GM23338 (cell line): ENCODE measurements around the gene ZNF519.

Experiments
- CTCF ChIP-seq, 2 experiments: fragments of 200-600 bp in 1 of 2; sonication (generic) in 1 of 2; conservative IDR thresholded peaks; 2 replicates each; pipeline versions ENCODE4 v1.5.1 to v1.6.1; 2016 to 2017; ENCODE audit warnings: antibody characterized with exemption in 2 of 2, low read depth in 2 of 2, mild to moderate bottlenecking in 2 of 2, moderate library complexity in 1 of 2
- POLR2AphosphoS5 ChIP-seq: IDR thresholded peaks from 2 replicates; pipeline ENCODE4 v1.6.1; 2016; ENCODE audit warnings: antibody characterized with exemption, low read depth
- REST ChIP-seq: IDR thresholded peaks from one replicate; pipeline ENCODE4 v1.6.1; 2018; ENCODE audit warnings: antibody characterized with exemption; ENCODE audit not compliant: unreplicated experiment

DNA sequence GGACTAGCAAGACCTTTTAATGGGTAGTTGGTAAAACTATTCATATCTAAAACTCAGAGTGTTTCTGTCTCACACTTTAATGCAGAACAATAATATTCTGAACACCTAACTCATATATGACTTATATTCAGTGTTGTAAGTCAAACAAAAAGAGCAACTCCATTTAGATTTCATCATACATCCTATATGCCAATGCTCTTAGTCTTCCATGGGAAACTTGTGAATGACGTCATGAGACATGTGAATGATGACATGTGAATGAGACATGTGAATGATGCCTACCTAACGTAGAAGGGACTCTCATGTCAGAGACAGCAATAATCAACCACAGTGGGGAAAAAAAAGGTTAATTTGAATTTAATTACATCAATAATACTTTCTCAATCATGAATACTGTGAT is 28.0 kb downstream of the ZNF519 start:
- TF ChIP-seq POLR2AphosphoS5, result no peak
- TF ChIP-seq CTCF (conservative IDR thresholded peaks at IDR 0.05; ENCODE audit: low read depth in 2 of 2), result no peak
- TF ChIP-seq REST, result no peak
